ENCODE measurements around the gene IL1RAPL1. TPM values are rescaled to one million over a fixed set of nuclear protein-coding genes. Genes with fewer than 3 reads are reported as not detected.

IL1RAPL1 gene
- total and polyA plus RNA-seq, 2 experiments from 2014 or later: 0.18 to 0.49 TPM

DNA sequence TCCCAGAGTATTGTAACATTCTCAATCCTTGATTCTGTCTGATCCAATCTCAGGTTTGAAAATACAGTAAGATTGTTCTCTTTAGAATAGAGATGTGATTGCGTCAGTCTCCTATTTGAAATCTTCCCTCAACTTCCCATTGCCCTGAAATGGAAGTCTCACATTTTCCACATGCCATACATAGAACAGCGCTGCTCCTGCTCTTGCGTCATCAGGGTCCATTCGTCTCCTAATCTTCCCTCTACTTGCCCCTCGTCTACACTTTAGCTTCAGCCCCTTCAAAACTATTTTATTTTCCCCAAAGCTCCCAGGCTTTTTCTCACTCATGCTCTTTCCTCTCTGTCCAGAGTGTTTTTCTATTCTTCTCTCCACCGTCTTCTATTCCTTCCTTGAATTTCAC lies 1326.4 kb downstream of the IL1RAPL1 start (continued):
- TF ChIP-seq, protein P1, sequence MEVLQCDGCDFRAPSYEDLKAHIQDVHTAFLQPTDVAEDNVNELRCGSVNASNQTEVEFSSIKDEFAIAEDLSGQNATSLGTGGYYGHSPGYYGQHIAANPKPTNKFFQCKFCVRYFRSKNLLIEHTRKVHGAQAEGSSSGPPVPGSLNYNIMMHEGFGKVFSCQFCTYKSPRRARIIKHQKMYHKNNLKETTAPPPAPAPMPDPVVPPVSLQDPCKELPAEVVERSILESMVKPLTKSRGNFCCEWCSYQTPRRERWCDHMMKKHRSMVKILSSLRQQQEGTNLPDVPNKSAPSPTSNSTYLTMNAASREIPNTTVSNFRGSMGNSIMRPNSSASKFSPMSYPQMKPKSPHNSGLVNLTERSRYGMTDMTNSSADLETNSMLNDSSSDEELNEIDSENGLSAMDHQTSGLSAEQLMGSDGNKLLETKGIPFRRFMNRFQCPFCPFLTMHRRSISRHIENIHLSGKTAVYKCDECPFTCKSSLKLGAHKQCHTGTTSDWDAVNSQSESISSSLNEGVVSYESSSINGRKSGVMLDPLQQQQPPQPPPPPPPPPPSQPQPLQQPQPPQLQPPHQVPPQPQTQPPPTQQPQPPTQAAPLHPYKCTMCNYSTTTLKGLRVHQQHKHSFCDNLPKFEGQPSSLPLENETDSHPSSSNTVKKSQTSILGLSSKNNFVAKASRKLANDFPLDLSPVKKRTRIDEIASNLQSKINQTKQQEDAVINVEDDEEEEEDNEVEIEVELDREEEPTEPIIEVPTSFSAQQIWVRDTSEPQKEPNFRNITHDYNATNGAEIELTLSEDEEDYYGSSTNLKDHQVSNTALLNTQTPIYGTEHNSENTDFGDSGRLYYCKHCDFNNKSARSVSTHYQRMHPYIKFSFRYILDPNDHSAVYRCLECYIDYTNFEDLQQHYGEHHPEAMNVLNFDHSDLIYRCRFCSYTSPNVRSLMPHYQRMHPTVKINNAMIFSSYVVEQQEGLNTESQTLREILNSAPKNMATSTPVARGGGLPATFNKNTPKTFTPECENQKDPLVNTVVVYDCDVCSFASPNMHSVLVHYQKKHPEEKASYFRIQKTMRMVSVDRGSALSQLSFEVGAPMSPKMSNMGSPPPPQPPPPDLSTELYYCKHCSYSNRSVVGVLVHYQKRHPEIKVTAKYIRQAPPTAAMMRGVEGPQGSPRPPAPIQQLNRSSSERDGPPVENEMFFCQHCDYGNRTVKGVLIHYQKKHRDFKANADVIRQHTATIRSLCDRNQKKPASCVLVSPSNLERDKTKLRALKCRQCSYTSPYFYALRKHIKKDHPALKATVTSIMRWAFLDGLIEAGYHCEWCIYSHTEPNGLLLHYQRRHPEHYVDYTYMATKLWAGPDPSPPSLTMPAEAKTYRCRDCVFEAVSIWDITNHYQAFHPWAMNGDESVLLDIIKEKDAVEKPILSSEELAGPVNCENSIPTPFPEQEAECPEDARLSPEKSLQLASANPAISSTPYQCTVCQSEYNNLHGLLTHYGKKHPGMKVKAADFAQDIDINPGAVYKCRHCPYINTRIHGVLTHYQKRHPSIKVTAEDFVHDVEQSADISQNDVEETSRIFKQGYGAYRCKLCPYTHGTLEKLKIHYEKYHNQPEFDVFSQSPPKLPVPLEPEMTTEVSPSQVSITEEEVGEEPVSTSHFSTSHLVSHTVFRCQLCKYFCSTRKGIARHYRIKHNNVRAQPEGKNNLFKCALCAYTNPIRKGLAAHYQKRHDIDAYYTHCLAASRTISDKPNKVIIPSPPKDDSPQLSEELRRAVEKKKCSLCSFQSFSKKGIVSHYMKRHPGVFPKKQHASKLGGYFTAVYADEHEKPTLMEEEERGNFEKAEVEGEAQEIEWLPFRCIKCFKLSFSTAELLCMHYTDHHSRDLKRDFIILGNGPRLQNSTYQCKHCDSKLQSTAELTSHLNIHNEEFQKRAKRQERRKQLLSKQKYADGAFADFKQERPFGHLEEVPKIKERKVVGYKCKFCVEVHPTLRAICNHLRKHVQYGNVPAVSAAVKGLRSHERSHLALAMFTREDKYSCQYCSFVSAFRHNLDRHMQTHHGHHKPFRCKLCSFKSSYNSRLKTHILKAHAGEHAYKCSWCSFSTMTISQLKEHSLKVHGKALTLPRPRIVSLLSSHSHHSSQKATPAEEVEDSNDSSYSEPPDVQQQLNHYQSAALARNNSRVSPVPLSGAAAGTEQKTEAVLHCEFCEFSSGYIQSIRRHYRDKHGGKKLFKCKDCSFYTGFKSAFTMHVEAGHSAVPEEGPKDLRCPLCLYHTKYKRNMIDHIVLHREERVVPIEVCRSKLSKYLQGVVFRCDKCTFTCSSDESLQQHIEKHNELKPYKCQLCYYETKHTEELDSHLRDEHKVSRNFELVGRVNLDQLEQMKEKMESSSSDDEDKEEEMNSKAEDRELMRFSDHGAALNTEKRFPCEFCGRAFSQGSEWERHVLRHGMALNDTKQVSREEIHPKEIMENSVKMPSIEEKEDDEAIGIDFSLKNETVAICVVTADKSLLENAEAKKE (CRISPR knock-in tag; IDR thresholded peaks at IDR 0.05): no peak
- no peak for TF ChIP-seq EZH2 (IDR thresholded peaks at IDR 0.05; ENCODE audit: low read depth, unreplicated experiment)
- no peak for TF ChIP-seq STAT1 (IDR thresholded peaks at IDR 0.05; ENCODE audit: unreplicated experiment)
- TF ChIP-seq JUNB (IDR thresholded peaks at IDR 0.05; ENCODE audit: unreplicated experiment): no peak

DNA sequence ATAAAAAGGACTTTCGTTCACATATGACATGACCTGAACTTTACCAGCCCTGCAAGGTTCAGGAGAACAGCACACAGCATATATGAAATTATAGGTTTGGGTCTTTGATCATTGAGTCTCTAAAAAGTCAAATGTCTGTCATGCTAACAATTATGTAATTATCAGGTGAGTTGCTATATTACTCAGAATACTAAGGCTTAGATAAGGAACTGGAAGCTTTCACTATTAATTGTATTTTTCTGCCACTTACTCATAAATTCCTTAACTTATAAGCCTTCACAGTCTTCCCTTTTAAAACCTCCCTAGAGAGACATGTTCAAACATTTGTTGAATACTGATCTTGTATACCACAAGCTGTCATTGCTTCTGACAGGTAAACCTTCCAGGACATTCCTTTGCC lies 1335.4 kb downstream of the IL1RAPL1 start:
- no peak for ATAC-seq
- H2AFZ ChIP-seq: no peak overlapping the region
- Mint-ChIP-seq H3K27me3 (ENCODE audit: insufficient read depth, low read depth, poor library complexity) (no peaks in the 10 kb centered on the region), H3K36me3 (ENCODE audit: low read depth) (no peaks in the 10 kb centered on the region), H3K4me1 (peaks cover 20% of the 10 kb centered on the region; the same call in 2 of the 3 replicates), H3K4me3 (no peak overlapping the region), H3K9me3 (no peaks in the 10 kb centered on the region), H3K27ac (no peak overlapping the region)
- TF ChIP-seq STAT1 (IDR thresholded peaks at IDR 0.05; ENCODE audit: unreplicated experiment) (no peak), EZH2 (IDR thresholded peaks at IDR 0.05; ENCODE audit: low read depth, unreplicated experiment) (no peak)
- TF ChIP-seq, protein P2, sequence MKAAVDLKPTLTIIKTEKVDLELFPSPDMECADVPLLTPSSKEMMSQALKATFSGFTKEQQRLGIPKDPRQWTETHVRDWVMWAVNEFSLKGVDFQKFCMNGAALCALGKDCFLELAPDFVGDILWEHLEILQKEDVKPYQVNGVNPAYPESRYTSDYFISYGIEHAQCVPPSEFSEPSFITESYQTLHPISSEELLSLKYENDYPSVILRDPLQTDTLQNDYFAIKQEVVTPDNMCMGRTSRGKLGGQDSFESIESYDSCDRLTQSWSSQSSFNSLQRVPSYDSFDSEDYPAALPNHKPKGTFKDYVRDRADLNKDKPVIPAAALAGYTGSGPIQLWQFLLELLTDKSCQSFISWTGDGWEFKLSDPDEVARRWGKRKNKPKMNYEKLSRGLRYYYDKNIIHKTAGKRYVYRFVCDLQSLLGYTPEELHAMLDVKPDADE (IDR thresholded peaks at IDR 0.05): no peak
- TF ChIP-seq, protein P1 (CRISPR knock-in tag; IDR thresholded peaks at IDR 0.05): no peak
- DNase-seq (ENCODE audit: low spot score): no peak
- H4K20me1 ChIP-seq (replicated peaks; ENCODE audit: insufficient read depth): no peaks in the 10 kb centered on the region
- H3K36me3 ChIP-seq (ENCODE audit: insufficient read depth): no peaks in the 10 kb centered on the region
- no peaks in the 10 kb centered on the region for H3F3A ChIP-seq (replicated peaks; ENCODE audit: low read depth)
- peaks cover 26% of the 10 kb centered on the region for H3K4me1 ChIP-seq (ENCODE audit: insufficient read depth)
- H3K79me2 ChIP-seq (replicated peaks; ENCODE audit: insufficient read depth): no peaks in the 10 kb centered on the region
- no peak overlapping the region for H3K4me2 ChIP-seq
- H3K27ac ChIP-seq (ENCODE audit: low read depth): no peak overlapping the region
- H3K9me2 ChIP-seq (ENCODE audit: insufficient read depth): no peaks in the 10 kb centered on the region
- H3K27me3 ChIP-seq (ENCODE audit: insufficient read depth): no peaks in the 10 kb centered on the region
- H3K4me3 ChIP-seq: no peak overlapping the region

Measured in GM23338 (cell line).